ENCODE measurements around the gene KIF20B. TPM values are rescaled to one million over a fixed set of nuclear protein-coding genes. Genes with fewer than 3 reads are reported as not detected.
A peak's percentile ranks its signal among the peaks of the same experiment; 100 is the strongest.

KIF20B gene
- total RNA-seq, 1 experiment from 2014 or later = 30.9 TPM

DNA sequence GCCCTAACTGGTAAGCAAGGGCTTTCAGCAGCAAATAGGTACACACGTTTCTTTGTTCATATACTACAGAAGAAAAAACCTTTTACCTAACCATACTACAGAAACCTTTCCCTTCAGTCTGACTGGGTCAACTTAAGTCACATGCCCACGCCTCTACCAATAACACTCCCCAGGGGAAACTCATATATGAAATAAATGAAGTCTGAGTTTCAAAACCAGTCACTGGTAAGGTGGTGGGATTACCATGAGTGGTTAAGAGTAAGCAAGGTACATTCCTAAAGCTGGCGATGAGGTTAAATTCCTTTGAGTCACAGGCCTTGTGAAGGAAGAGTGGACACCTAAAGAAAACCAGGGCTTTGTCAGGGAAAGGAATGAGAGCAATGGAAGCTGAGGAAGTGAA lies 21.4 kb upstream of the KIF20B start:
- no peak for DNase-seq (ENCODE audit: low spot score)
- in situ Hi-C loops (cut with HindIII; ENCODE audit: low sequenced_read_pairs) = no loop called here

GRCh38 chr10:89683883-89684282 lies 17.5 kb upstream of the KIF20B start:
- in situ Hi-C loops (cut with HindIII; ENCODE audit: low sequenced_read_pairs) = no loop called here
- no peak for DNase-seq (ENCODE audit: low spot score)

- DNase-seq (ENCODE audit: low spot score) = no peak
- in situ Hi-C loops (cut with HindIII; ENCODE audit: low sequenced_read_pairs) = no loop called here
Measured at GRCh38 chr10:89684604-89685003, 16.8 kb upstream of the KIF20B start.

- no peak for DNase-seq (ENCODE audit: low spot score)
- in situ Hi-C loops (cut with HindIII; ENCODE audit: low sequenced_read_pairs) = no loop called here
Measured at GRCh38 chr10:89685936-89686335, 15.5 kb upstream of the KIF20B start.

GRCh38 chr10:89690027-89690426 lies 11.4 kb upstream of the KIF20B start:
- DNase-seq (ENCODE audit: low spot score) = no peak
- in situ Hi-C loops (cut with HindIII; ENCODE audit: low sequenced_read_pairs) = no loop called here

GRCh38 chr10:89692416-89692815 lies 9.0 kb upstream of the KIF20B start:
- no peak for DNase-seq (ENCODE audit: low spot score)
- in situ Hi-C loops (cut with HindIII; ENCODE audit: low sequenced_read_pairs) = no loop called here

- no peak for DNase-seq (ENCODE audit: low spot score)
- in situ Hi-C loops (cut with HindIII; ENCODE audit: low sequenced_read_pairs) = no loop called here
Measured at GRCh38 chr10:89693176-89693575, 8.2 kb upstream of the KIF20B start.

DNA sequence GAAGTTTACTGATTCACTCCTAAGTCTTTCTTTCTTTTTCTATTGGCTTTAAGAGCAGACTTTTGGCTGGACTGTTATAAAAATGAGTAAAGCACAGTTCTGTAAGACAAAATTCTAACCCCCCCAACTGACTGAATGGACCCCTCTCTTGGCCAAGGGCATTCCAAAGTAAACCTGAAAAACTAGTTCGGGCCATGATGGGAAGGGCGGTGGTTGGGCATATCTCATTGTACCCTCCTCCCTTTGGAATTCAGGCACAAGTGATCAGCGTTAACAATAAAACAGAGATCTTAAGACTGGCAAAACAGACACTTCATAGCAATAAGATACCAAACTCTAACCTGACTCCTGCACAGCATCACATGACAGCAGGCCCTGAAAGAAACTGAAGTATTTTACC lies 6.1 kb upstream of the KIF20B start:
- in situ Hi-C loops (cut with HindIII; ENCODE audit: low sequenced_read_pairs) = no loop called here
- no peak for DNase-seq (ENCODE audit: low spot score)

DNA sequence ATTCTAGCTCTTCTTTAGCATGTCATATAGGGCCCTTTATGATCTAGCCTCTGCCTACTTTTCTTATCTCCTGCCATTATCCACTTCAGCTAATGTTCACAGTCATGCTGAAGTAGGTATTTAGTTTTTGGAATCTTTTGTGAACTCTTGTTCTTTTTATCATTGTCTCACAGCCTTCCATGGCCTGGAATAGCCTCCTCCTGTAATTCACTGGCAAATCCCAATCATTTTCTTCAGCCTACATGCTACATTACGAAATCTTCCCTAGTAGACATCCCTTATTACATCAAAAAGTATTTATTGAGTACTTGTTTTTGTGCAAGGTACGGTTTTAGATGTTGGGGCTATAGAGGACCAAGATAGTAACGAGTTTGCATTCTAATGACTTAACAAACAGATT lies 3.4 kb upstream of the KIF20B start:
- in situ Hi-C loops (cut with HindIII; ENCODE audit: low sequenced_read_pairs) = no loop called here
- no peak for DNase-seq (ENCODE audit: low spot score)

DNA sequence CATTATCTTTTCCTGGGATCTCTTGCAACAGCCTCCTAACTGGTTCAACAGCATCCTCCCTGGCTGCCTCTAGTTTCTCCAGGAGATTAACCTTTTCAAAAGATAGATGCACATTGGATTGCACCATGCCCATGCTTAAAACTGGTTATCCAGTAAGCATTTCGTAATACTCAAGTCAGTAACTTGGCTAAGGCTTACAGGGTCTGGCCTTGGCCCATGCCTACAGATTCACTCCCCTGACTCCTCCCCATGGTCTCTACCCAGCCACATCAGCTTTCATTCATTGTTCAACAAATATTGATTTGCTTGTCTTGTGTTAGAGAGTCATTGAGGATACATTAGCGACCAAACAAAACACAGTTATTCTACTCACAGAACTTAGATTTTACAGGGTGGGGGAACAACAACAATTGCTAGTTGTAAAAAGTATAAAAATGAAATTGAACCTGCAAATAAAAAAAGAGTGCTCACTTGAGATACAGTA lies 1.8 kb upstream of the KIF20B start:
- in situ Hi-C loops (cut with HindIII; ENCODE audit: low sequenced_read_pairs) = no loop called here
- DNase-seq (ENCODE audit: low spot score) = no peak

DNA sequence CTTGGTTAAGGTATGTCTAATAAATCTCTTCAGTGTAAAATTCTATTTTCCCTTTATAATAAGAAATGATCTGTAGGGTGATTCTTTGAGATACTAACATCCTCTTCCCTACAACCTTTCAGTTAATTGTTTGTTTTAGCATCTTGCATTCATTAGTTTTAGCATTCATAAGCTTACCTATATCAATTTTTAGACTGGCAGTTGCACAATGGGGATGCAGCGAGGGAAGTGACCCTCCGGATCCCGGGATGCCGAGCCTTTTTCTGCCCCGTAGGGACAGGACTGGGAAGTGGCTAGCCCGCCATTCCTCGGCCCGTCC lies 508 bp upstream of the KIF20B start:
- DNase-seq (ENCODE audit: low spot score) = no peak
- in situ Hi-C loops (cut with HindIII; ENCODE audit: low sequenced_read_pairs) = no loop called here

- peak; percentile 6 for DNase-seq (ENCODE audit: low spot score)
- in situ Hi-C loops (cut with HindIII; ENCODE audit: low sequenced_read_pairs) = no loop called here
Measured at GRCh38 chr10:89702121-89702480, 711 bp downstream of the KIF20B start.

- in situ Hi-C loops (cut with HindIII; ENCODE audit: low sequenced_read_pairs) = no loop called here
- DNase-seq (ENCODE audit: low spot score) = no peak
Measured at GRCh38 chr10:89705466-89705865, 4.1 kb downstream of the KIF20B start.

- in situ Hi-C loops (cut with HindIII; ENCODE audit: low sequenced_read_pairs) = no loop called here
Measured at GRCh38 chr10:89706011-89706410, 4.6 kb downstream of the KIF20B start.

DNA sequence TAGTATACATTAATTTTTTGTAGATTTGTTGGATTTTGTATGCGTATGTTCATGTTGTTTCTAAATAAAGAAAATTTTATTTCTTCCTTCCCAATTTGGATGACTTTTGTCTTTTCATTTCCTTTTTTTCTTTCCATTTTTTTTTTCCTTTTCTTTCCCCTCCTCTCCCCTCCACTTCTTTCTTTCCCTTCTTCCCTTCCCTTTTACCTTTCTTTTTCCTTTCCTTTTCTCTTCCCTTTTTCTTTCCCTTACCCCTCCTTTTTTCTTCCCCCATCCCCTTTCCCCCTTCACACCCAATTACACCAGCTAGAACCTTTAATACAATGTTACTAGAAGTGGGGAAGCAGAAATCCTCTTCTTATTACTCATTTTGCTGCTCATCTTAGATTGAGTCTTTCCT lies 6.0 kb downstream of the KIF20B start:
- DNase-seq (ENCODE audit: low spot score) = no peak
- in situ Hi-C loops (cut with HindIII; ENCODE audit: low sequenced_read_pairs) = no loop called here

More at GRCh38 chr10:89706011-89706410, 4.6 kb downstream of the KIF20B start:
- no peak for DNase-seq (ENCODE audit: low spot score)

- in situ Hi-C loops (cut with HindIII; ENCODE audit: low sequenced_read_pairs) = no loop called here
- DNase-seq (ENCODE audit: low spot score) = no peak
Measured at GRCh38 chr10:89710753-89711152, 9.4 kb downstream of the KIF20B start.

DNA sequence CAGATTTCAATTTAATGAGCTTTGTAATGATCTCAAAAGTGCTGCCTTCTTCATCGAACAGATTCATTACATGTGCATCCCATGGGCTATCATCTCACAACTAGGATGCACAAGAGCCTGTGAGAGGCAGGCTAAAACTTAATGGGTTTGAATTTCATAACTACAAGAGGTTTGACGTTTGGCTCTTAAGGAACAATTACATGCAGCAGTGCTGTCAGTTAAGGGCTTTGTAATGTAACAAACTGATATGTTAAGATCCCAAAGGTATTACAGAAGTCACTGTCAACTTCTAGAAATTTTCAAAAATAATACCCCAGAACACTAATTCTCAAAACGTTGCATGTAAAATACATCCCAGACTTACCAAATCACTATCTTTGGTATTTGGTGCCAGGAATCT lies 33.2 kb downstream of the KIF20B start:
- in situ Hi-C loops (cut with HindIII; ENCODE audit: low sequenced_read_pairs) = no loop called here
- DNase-seq (ENCODE audit: low spot score) = no peak

GRCh38 chr10:89738551-89739209 lies 37.3 kb downstream of the KIF20B start:
- in situ Hi-C loops (cut with HindIII; ENCODE audit: low sequenced_read_pairs) = no loop called here
- DNase-seq (ENCODE audit: low spot score) = no peak

DNA sequence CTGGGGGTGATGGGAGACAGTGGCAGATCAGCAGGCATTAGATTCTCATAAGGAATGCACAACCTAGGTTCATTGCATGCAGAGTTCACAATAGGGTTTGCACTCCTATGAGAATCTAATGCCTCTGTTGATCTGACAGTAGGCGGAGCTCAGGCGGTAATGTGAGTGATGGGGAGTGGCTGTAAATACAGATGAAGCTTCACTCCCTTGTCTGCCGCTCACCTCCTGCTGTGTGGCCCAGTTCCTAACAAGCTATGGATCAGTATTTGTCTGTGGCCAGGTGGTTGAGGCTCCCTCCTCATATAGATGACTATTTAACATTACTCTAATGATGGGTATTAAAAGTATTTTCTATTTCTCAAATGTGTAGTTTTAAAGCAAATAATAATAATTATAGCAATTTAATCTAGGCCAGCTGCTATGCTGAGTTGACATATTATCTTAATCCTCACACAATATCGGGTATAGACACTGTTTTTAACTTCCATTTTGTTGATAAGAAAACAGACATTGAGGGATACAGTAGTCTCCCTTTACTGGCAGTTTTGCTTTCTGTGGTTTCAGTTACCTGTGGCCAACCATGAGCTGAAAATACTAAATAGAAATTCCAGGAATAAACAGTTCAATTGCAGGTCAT lies 39.9 kb downstream of the KIF20B start:
- DNase-seq (ENCODE audit: low spot score) = no peak
- in situ Hi-C loops (cut with HindIII; ENCODE audit: low sequenced_read_pairs) = no loop called here

DNA sequence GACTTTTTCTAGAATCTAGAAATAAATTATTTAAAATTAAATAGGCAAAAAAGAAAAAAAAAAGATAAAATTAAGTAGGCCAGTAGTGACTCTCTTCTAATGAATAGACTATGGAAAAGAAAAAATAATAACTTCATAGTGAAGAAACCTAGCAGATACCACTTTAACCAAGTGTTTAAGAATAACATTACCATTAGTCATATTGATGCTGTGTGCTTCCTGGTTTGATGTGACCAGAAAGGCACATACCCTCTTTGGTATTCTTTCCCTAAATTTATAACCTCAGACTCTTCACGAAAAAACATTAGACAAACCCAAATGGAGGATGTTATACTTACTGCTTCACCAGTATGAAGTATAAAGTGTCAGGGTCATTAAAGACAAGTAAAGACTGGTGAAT lies 42.6 kb downstream of the KIF20B start:
- in situ Hi-C loops (cut with HindIII; ENCODE audit: low sequenced_read_pairs) = no loop called here
- no peak for DNase-seq (ENCODE audit: low spot score)

DNA sequence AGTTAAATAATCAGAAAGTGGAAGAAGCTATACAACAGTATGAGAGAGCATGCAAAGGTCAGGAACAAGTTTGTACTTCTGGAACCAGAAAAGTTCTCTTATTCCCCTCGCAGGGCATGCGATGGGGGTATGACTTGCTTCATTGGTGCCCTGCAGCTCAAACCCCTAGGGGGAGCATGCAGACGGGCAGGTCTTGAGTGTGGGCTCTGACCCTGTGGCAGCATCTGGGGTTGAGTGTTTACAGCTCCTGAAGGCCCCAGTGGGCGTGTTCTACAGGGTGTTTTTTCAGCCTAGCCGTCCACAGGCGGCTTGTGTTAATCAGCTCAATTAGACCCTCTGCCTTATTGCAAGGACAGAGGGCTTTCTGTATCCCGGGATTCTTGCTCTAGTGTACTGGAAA lies 44.5 kb downstream of the KIF20B start:
- no peak for DNase-seq (ENCODE audit: low spot score)

More for the DNA sequence above, 44.5 kb downstream of the KIF20B start:
- in situ Hi-C loops (cut with HindIII; ENCODE audit: low sequenced_read_pairs) = no loop called here
